Choroid plexus epithelial cell (primary cell): ENCODE data around the gene ERC1.
A peak's percentile ranks its signal among the peaks of the same experiment; 100 is the strongest.

ENCODE experiments used
- DNase-seq: peaks from one replicate; pipeline ENCODE4 v3.0.0-alpha.2; 2010; ENCODE audit warnings: low read depth
- H3K4me3 ChIP-seq: 2 replicates; pipeline ENCODE4 v1.5.1; 2011; ENCODE audit warnings: low read depth, mild to moderate bottlenecking, control low read depth, low read length, moderate library complexity
- TF ChIP-seq, protein P1 (sequence below): conservative IDR thresholded peaks from 2 replicates; pipeline ENCODE4 v1.5.1; 2011; ENCODE audit warnings: low read depth, mild to moderate bottlenecking, control low read depth, inconsistent platforms, low read length, moderate library complexity

ERC1 gene

DNA sequence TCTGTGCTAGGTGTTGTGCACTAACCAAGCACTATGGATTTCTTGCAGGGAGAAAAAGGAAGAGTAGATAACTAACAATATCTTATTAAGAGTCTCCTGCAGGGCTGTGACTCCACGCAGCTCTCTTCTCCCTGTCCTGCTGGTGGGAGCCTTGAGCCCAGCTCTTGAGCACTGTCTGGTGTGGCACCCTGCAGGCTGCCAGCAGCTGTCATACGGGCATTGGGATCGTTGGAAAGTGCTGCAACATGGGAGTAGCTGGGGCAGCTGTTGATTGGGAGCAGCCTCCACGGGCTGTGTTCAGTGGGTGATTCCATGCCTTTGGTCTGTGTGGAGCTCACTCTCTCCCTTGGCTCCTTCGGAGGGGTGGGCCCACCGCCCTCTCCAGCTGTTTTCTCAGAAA is 478.0 kb downstream of the ERC1 start:
- TF ChIP-seq, protein P1, sequence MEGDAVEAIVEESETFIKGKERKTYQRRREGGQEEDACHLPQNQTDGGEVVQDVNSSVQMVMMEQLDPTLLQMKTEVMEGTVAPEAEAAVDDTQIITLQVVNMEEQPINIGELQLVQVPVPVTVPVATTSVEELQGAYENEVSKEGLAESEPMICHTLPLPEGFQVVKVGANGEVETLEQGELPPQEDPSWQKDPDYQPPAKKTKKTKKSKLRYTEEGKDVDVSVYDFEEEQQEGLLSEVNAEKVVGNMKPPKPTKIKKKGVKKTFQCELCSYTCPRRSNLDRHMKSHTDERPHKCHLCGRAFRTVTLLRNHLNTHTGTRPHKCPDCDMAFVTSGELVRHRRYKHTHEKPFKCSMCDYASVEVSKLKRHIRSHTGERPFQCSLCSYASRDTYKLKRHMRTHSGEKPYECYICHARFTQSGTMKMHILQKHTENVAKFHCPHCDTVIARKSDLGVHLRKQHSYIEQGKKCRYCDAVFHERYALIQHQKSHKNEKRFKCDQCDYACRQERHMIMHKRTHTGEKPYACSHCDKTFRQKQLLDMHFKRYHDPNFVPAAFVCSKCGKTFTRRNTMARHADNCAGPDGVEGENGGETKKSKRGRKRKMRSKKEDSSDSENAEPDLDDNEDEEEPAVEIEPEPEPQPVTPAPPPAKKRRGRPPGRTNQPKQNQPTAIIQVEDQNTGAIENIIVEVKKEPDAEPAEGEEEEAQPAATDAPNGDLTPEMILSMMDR, result no peak
- no peak overlapping the region for H3K4me3 ChIP-seq
- no peak for DNase-seq

DNA sequence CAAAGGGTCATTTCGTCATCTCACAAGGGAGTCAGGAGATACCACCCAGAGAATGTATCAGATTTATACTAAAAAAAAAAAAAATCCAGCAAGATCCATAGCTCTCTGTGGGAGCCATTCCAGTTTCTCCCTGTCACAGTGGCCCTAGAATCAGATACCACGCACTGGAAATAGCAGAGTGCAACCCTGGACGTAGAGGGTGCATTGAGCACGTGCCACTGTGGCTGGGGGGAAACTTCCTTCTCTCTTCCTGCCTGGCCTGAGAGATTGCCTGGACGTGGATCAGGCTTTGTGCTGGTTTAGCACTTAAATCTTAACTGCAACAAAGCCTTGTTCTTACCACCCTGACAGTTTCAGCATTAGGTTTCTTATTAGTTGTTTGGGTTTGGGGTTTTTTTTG is 479.0 kb downstream of the ERC1 start:
- TF ChIP-seq, protein P1, result no peak
- DNase-seq, result no peak
- no peak overlapping the region for H3K4me3 ChIP-seq

DNA sequence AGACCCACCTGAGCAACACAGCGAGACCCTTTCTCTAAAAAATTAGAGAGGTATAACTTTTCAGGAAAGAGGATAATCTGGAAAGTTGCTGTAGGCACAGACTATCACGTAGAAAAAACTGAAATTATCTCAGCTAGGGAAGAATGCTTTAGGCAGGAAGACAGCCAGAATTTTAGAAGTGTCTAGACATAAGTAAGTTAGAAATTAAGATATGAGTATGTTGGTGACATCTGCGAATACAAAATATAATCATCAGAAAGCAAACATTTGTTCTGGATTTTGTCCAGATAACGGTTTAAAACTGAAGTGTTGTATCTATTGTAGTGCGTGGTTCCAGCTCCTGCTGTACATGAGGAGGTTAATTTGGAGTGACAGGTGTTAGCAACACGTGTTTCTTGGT is 480.2 kb downstream of the ERC1 start:
- peak; percentile 28 for DNase-seq
- TF ChIP-seq, protein P1, result no peak
- H3K4me3 ChIP-seq, result no peak overlapping the region

DNA sequence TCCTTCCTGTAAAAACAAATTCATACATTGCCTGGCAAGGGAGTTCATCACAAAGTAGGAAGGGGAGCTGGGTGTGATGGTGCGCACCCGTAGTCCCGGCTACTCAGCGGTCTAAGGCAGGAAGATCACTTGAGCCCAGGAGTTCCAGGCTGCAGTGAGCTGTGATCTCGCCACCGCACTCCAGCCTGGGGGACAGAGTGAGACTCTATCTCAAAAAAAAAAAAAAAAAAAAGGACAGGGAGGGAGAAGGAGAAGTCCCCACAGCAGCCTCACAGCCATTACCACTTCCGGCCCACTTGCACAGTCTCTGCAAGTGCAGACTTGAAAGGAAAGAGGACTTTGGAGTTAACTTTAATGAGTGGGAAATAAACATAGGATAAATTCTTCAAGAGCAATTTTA is 482.4 kb downstream of the ERC1 start:
- DNase-seq, result peak; percentile 17
- TF ChIP-seq, protein P1, result no peak
- no peak overlapping the region for H3K4me3 ChIP-seq

DNA sequence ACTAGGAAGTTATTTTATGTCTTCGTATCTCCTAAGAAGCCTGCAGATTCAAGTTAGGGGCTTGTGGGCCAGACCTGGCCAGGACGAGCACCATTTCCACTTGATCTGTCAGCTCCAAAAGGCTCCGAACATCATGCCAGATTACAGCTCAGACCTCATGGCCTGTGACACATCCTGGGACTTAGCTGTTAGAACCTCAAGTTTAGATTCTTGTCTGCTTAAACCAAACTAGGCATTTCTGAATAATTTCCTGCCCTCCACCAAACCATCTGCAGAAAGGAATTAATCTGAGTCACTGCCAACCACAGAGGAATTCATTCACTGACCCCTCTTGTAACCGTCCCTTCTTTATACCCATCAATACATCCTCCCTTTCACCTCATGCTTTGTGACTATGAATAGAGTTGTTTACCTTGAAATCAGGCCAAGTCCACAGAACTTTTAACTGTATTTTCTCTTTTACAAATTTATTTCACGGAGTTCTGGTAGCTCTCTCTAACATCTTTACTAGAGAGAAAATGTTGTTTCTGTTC is 483.1 kb downstream of the ERC1 start:
- TF ChIP-seq, protein P1, result no peak
- DNase-seq, result peak; percentile 97
- H3K4me3 ChIP-seq, result peak overlapping the region; percentile 6

DNA sequence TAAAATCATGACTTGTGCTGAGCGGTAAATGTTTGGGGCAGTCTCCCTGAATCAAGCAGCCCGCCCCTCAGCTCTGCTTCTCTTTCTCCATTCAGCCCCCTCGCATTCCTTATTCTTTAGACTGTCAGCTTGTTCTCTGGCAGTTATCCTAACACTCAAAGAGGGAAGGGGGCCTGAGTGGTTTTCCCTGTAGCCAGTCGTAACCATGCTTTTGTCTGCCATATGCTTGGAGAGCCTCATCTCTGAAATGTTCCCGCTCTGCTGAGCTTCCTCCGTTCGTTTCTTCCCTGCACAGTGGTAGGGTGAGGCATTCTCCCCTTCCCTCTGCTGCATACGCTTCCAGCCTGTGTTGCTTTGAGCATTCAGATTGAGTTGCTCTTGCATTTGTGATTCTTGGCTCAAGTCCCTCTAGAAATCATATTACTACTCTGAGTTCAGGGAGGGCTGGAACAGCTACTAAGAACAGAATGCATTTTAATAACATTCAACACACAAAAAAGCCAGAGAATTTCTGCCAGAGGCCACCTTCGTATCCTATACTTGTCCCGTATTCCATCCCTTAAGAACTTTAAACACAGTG is 483.6 kb downstream of the ERC1 start:
- peak overlapping the region; percentile 6 for H3K4me3 ChIP-seq
- peak; percentile 96 for DNase-seq
- TF ChIP-seq, protein P1, result no peak

DNA sequence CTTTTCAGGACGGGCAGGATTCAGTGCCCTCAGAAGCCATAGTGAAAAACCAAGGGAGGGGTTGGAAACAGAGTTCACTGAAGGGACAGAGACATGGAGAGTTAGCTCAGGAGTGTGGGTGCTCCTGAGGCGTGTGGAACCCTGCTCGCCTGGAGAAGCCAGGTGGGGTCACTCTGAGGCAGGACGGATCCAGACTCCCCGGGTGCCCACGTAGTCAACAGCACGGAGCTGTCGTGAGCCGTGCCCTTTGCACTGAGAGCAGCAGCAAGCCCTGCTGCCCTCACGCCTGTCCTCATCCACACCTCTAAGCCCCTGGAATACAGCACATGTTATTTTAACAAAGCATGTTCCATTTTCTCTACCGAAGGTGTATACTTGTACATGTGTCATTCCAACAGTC is 488.6 kb downstream of the ERC1 start:
- DNase-seq, result no peak
- TF ChIP-seq, protein P1, result no peak

More for the DNA sequence above, 488.6 kb downstream of the ERC1 start:
- H3K4me3 ChIP-seq, result no peak overlapping the region
